Stimulated activated CD4-positive, alpha-beta T cell treated with anti-CD3 and anti-CD28 coated beads, Interleukin-12 subunit alpha, Interleukin-12 subunit beta, amount 100 ng/mL, for 24 hours (primary cell): ENCODE results near the gene TADA3.

Experiments used
- DNase-seq, 2 experiments: peaks; one replicate each; pipeline ENCODE4 v3.0.0-alpha.2; 2020; ENCODE audit warnings: low read depth in 2 of 2

TADA3 gene, protein sequence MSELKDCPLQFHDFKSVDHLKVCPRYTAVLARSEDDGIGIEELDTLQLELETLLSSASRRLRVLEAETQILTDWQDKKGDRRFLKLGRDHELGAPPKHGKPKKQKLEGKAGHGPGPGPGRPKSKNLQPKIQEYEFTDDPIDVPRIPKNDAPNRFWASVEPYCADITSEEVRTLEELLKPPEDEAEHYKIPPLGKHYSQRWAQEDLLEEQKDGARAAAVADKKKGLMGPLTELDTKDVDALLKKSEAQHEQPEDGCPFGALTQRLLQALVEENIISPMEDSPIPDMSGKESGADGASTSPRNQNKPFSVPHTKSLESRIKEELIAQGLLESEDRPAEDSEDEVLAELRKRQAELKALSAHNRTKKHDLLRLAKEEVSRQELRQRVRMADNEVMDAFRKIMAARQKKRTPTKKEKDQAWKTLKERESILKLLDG

DNA sequence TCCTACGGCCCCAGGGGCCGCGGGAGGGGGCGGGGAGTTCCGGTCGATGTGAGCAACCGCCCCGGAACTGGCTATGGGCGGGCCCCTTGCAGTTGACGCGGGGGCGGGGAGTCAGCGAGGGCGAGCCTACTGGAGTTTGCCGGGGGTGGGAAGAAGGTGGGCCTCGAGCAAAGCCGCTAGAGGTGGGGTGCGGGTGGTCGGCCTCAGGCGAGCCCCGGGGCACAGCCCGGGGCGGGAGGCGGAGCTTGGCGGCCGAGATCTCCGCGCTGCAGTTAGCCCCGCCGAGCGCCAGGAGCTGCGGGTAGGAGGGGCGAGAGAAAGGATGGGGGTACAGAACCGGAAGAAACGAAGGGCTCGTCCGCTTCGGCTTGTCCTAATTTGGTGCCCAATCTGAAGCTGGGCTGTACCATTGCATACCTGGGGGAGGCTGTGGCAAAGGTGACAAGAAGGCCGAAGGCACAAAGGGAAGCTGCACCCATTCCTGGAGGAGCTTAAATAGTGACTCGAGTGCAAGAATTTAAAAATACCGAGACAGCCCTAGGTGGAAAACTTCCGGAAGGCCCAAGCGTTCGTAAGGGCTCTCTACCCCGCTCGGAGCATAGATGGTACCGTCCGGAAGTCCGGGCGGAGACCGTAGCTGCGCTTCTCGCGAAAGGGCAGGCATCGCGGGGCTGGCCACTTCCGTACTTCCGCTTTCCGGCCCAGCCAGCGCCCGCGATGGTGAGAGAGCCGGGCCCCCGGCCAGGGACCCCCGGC, at the start of gene TADA3, which contains the start of gene ARPC4:
Gene TADA3 (minus strand): TSS at position 69 of the 756 bp plus-strand sequence. CDS start 1,007 bp downstream, outside the sequence.
Gene ARPC4 (plus strand): TSS at position 678 of the 756 bp plus-strand sequence. CDS start 40 bp downstream, at position 718.
- peak; percentile 81 to 89 for DNase-seq

DNA sequence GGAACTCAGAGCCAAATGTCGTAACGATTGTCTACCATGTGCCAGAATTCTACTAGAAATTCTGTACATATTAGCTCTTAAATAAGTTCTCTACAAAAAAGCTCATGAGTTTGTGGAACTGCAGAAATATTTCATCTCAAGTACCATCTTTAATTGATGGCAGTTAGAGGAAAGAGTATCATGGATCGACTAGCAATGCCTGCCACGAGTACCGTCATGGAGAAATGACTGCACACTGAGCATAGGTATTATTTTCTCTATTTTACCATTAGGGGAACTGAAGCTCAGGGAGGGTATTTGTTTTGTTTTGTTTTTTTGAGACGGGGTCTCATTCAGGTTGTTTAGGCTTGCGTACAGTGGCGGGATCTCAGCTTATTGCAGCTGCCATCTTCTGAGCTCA, 48.7 kb upstream of the TADA3 start:
- no peak for DNase-seq

DNA sequence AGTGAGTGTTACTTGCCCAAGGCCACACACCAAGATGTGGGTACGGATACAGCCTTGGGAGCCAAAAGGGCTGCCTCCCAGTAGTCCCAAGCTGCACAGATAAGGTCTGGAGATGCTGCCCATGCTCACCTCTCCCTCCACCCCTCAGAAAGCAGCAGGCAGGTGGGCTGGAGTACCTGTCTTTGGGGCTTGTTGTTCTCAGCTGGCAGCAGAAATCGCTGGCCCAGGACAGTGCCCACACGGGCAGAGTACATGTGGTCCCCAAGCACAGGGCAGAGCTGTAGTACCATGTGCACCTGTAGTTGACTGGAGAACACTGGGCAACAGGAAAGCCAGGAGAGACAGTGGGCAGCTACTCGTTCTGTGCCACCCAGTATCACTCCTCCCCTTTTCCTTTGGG, 46.6 kb upstream of the TADA3 start:
- DNase-seq: no peak

DNA sequence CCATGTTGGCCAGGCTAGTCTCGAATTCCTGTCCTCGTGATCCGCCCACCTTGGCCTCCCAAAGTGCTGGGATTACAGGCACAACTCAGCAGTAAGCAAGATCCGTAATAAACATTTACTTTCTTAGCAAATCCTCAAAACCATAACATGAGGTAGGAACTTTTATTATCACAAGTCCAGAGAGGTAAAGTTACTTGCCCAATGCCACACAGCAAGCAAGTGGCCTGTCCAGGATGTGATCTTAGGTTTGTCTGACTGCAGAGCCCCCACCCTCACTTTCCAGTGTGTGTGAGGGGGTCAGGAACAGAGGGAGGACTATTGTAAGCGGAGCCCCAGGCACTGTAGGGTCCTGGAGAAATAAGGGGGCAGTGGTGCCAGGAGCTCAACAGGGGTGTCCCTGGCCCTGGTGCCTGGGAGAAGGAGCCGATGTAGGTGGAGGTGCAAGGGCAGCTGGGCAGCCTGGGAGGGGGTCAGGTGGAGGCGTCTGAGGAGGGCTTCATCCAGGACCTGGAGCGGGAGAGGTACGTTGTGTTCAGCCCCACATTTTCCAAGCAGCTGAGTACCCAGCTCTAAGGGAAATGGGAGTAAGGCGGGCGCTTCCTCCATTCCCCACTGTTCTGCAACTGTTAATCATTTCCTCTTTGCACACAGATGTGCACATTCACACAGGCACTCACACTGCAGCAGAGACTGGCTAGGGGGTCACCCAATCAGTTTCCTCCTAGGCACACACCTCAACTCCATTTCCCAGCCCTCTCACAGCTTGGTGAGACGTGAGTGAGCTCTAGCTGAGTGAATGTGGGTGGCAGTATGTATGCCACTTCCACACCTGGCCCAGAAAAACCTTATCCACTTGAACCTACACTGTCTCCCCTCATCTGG, 45.7 kb upstream of the TADA3 start:
- no peak for DNase-seq

DNA sequence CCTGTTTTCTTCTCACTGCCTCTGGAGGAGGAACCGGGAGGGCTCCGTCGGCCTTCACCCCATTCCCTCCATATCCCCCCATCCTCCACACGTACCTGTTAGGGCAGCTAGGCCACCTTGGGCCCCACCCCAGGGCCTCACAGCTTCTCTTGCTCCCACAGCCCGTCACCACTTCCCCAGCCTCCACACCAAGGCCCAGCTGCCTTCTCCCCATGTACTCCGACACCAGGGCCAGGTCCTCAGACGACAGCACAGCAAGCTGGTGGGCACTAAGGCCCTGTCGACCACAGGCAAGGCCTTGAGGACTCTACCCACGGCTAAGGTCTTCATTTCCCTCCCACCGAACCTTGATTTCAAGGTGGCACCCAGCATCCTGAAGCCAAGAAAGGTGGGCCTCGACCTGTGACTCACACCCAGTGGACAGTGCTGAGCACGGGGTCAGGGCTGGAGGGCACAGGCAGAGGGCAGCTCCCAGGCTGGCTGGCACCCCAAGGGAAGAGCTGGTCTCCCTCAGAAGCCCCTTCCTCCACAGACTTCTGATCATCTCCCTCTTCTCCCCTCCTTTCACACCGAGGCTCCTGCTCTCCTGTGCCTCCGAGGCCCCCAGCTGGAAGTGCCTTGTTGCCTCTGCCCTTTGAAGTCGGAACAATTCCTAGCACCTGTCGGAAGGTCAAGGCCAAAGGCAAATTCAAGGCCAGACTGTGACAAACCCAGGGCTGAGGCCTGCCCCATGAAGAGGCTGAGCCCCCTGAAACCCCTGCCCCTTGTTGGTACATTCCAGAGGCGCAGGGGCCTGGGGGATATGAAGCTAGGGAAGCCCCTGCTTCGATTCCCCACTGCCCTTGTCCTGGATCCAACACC, 42.5 kb upstream of the TADA3 start:
- DNase-seq: no peak

DNA sequence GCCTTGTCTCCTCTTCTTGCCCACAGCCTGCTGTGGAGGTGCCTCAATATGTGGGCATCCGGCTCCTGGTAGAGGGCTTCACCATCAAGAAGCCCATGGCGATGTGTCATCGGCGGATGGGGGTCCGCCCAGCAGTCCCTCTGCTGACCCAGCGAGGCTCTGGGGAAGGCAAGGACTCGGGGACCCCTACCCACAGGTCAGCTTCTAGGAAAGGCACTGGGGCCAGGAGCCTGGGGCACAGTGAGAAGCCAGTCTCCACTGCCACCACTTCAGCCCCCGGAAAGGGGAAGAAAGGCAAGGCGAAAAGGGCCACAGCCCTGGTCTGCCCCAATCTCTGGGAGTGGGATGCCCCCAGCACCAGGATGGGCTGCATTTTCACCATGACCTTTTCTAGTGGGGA, 40.8 kb upstream of the TADA3 start:
- DNase-seq: no peak

DNA sequence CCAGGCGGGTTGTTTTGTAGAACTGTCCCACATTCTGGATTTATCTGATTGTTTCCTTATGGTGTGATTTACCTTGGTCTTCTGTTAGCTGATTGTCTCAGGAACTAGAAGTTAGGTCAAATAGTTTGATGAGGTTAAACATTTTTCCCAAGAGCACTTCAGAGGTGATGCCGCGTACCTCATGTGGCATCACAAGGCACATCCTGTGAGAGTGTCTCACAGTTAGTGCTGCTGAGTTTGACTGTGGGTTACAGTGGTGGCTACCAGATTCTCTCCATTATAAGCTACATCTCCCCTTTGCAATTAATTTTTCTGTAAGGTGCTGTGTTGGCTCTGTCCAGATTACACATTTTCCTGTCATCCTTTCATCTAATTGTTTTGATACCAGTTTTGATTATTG, 39.0 kb upstream of the TADA3 start:
- DNase-seq: no peak

DNA sequence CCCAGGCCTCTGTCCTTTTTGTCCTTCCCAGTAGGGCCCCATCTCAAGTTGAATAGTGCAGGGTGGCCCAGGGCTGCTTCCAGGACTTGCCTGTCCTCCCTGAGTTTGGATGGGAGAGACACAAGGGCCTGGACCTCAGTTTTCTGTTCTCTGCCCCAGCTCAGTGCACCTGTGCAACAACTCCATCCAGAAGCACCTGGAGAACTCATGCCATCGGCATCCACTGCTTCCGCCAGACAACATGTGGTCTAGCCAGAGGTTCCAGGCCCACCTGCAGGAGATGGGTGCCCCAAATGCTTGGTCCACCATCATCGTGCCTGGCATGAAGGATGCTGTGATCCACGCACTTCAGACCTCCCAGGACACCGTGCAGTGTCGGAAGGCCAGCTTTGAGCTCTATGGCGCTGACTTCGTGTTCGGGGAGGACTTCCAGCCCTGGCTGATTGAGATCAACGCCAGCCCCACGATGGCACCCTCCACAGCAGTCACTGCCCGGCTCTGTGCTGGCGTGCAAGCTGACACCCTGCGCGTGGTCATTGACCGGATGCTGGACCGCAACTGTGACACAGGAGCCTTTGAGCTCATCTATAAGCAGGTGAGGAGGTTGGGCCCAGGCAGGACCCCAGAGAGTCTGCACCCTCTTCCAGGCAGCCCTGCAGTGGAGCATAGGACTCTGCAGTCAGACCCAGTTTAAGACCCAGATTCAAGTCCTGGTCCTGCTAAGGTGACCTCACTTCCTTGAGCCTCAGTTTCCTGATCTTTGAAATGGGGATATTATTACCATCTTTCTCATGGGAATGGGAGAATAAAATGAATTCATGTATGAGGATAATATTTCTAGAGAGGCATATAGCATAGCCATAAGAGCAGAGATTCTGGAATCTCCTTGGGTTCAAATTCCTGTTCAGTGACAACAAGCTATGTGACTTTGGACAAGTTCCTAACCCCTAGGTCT, 36.8 kb upstream of the TADA3 start:
- DNase-seq: no peak

DNA sequence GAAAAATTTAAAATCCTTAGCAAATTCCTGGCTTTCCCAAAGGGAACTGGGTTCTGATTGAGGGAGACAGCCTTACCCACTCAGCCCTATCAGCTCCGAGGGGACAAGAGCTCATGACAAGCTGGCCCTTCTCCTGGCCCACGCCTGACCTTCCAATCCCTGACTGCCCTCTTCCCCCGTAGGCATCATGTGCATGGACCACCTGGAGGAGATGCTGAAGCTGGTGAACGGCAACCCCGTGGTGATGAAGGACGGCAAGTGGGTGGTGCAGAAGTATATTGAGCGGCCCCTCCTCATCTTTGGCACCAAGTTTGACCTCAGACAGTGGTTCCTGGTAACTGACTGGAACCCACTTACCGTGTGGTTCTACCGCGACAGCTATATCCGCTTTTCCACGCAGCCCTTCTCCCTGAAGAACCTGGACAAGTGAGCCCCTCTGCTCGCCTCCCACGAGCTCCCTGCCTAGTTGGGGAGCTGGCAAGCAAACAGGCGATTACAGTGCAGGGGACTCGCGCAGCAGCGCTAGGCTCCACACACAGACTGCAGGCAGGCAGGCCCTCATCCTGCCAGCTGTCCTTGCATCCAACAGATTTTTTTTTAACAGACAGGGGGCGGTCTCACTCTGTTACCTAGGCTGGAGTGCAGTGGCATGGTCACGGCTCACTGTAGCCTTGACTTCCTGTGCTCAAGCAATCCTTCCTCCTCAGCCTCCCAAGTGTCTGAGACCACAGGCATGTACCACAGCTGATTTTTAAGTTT, 34.7 kb upstream of the TADA3 start:
- DNase-seq: no peak

DNA sequence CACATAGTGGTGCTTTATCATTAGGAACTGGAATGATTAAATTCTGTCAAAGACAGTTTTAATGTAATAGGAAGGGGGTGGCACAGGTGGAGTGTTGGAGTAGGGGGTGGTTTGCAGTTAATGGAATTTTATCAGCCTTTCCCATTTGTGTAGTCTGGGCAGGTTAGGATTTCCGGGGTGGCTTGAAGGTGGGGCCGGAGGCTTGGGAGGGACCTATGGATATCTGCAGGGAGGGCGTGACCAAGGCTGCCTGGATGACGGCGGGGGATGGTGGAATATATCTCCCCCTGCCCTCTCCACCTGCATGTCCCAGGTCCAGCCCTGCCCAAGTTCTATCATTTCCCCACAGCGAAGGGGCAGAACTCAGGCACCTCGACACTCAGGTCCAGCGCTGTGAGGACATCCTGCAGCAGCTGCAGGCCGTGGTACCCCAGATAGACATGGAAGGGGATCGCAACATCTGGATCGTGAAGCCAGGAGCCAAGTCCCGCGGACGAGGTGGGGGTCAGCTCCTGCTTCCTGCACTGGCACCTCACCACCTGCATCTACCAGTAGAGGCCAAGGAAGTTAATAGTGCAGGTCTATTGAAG, 33.3 kb upstream of the TADA3 start:
- no peak for DNase-seq

DNA sequence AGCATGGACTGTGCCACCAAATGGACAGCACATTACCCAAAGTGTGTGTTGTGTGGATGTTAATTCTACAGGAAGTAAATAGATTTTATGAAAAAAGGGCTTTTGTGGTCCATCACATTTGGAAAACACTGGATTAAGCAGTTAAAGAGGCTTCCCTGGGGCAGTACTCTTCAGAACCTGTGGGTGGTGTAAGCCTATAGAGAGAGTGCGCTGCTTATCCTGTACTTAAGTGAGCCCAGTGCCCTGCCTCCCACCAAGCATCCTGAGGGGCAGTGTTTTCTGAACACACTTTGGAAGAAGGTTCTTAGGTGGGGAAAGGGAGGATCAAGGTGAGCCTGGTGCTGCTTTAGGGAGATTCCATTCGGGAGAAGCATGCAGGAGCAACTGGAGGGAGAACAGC, 28.7 kb upstream of the TADA3 start:
- no peak for DNase-seq

DNA sequence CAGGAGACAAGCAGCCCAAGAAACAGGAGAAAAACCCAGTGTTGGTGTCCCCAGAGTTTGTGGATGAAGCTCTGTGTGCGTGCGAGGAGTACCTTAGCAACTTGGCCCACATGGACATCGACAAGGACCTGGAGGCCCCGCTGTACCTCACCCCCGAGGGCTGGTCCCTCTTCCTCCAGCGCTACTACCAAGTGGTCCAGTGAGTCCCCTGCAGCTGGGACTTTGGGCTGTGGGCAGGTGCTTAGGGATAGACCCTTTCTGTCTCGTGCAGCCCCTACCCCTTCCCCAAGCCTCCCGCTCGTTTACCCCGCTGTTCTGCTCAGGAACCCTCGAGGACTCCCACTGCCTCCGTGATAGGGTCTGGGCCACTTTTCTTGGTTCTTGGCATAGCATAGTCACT, 28.3 kb upstream of the TADA3 start:
- DNase-seq: no peak

DNA sequence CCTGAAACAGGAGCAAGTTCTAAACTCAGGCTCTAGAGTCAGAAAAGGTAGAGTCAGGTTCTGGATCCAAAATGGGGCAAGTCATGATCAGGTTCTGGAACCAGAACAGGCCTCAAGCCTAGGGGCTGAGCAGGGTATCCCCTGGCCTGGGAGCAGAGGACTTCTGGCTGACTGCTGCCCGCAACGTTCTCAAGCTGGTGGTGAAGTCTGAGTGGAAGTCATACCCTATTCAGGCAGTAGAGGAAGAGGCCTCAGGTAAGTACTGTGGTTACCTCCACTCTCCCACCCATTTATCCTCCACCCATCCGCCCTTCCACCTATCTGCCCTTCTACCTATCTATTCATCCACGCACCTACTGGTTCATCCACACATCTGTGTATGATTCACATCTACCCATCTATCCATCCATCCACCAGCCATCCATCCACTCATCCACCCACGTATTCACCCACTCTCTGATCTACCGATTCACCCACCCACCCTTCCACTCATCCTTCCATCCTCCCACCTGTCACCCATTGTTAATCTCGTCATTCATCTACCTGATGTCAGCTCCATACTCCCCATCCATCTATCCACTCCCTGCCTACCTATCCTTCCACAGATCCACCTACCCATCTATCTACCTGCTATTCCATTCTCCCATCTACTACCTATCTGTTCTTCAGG, 26.5 kb upstream of the TADA3 start:
- no peak for DNase-seq

DNA sequence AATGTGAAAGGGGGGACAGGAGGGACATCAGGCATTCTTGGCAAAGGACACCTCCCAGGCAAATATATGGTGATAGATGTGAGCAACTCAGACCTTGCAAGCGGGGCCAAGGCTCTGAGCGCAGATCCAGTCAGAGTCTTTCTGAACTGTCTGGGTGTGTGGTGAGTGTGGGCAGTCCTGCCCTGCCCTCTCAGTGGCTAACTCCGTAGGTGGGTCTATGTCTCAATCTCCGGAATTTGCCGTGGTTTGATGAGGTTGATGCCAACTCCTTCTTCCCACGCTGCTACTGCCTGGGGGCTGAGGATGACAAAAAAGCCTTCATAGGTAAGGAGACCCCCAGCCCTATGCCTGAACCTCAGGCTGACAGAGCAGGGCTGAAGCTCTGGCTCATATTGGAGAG, 25.2 kb upstream of the TADA3 start:
- DNase-seq: no peak

DNA sequence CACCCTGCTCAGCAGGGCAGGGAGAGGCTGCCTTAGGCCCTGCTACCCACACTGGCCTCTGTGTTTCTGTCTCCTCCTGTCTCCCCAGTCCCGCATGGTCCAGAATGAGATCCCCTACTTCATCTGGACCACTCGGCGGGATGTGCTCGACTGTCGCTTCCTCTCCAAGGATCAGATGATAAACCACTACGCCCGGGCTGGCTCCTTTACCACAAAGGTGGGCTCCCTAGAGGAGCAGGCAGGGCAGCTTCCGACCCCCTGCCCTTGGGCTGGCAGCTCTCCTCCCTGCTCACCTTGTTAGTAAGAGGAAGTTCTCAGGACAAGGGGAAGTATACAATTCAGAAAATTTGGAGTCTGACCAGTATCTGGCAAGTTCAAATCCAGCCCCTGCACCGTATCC, 23.7 kb upstream of the TADA3 start:
- no peak for DNase-seq

DNA sequence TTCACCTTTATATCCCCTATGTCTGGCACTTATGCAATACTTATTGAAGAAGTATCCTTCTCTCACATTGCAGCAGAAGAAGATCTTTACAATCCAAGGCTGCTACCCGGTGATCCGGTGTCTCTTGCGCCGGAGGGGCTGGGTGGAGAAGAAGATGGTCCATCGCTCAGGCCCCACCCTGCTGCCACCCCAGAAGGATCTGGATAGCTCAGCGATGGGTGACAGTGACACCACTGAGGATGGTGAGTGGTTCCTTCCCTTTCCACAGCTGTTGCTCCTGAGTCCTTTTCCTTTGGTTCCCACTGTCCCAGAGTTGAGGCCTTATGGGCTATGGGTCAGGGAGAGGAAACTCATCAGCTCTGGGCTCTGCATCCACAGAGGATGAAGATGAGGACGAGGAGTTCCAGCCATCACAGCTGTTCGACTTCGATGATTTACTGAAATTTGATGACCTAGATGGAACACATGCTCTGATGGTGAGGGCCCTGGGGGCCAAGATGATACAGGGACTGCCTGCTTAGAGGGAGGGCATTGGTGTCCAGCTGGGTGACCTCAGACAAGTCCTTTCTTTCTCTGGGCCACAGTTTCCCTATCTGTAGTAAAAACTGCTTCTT, 20.7 kb upstream of the TADA3 start:
- DNase-seq: no peak

DNA sequence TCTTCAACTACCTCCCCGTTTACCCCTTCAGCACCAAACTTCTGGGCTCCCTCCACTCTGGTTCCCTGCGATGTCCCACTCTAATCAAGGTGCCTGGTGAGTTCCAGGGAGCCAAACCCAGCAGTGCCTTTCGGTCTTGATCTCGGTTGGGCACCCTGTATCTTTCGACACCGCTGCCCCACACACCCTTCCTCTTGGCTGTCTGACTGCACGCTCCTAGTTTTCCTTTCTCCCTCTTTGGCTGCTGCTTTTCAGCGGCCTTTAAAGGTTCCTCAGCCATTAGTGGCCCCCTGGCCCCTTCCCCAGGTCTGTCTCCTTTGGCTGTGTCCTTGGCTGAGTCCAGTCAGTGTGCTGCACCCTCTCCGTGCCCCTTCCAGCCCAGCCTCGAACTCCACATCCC, 18.6 kb upstream of the TADA3 start:
- no peak for DNase-seq

DNA sequence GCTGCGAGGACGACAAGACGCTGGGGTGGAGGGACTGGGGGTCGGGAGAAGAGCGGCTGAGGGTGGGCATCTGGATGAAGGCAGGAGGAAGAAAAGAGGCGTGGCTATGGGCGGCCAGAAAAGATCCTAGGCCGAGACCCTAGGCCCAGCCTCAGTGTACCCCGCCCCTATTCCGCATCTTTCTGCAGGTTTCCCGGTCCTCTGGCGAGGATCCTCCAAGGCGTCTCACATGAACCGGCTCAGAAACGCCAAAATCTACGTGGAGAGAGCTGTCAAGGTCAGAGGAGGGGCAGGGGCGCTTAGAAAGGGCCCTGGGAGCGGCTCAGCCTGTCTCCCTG, 18.1 kb upstream of the TADA3 start:
- DNase-seq: no peak
